Measurements from ENCODE around the gene MORC2.

MORC2 gene

DNA sequence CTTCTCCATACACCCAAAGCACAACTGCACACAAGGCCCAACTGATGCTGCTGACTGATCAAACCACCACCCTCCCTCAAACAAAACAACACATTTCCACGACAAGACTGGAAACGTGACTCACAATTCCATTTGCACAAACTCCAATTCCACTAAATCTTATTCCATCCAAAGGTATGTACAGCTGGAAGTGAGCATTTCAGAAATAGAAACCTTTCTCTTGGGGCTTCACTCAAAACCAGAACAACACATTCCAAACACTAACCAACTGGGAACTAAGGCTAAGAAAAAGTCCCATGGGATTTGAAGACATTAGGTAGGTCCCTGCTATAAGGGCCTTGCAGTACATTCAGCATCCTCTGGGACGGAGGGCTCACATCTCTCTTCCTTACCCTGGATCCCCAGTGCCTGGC lies 19.6 kb downstream of the MORC2 start:
- DNase-seq = no peak

- DNase-seq = peak in 1 of 2 experiments; percentile 21
Measured at GRCh38 chr22:30947816-30948454, 20.6 kb downstream of the MORC2 start.

DNA sequence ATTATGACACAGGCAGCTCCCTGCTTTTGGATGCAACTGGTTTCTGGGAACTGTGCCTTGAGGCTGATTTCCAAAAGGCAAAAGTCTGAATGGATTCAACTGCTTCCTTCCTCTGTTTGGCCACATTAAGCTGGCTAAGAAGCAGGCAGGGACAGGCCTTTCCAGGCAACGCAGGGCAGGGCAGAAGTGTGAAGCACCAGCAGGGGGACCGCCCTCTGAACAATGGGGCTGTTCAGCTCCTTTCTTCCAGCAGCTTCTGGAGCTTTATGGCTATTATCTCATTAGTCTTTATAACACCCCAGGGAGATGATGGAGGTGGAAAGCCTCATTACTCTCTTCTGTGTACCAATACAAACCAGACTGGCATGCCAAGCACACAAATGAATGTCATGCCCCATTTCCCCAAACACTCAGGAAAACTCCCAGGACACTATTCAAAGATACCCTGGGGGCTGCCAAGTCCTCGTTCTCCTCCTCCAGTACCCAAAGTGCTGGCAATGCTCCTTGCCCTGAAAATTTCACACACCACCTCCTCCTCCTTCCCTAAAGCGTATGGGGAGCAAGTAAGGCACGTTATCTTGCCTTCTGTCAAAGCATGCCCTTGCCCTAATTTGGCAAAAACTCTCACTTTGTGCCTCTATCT lies 21.3 kb downstream of the MORC2 start:
- DNase-seq = no peak

GRCh38 chr22:30946354-30946753 lies 22.2 kb downstream of the MORC2 start:
- DNase-seq = no peak

GRCh38 chr22:30945653-30946052 lies 22.9 kb downstream of the MORC2 start:
- DNase-seq = no peak

DNA sequence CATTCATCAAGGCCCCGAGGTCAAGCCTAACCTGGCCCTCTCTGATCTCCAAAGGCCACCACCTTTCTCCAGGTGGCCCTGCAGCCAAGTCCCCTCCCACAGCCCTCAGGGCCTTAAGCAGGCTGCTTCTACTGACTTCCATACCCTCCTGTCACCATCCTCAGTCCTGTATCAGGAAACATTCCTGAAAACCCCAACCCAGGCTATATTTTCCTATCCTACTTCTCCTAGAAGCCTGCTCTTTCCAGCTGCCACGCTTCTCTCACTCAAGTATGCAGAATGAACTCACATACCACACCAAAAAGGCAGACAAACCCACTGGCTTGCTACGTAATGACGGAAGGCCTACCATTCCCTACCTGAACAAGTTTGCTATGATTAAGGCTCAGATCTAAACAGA lies 23.6 kb downstream of the MORC2 start:
- no peak for DNase-seq

DNA sequence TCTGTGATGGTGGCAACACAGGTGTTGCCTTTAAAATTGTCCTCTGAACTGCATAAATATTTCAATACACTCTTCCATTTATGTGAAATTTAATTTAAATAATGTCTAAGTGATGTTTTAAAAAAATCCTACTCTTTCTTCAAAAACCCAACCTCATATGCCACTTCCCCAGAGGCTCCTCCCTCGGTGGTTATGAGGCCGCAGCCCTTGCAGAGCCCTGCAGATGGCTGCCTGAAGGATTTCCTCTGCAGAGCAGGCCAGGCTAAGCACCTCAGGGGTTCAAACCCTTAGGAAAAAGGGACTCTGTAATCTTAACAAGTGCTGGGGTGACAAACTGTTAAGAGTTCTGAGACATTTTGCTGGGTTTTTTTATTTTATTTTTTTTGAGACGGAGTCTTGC lies 25.2 kb downstream of the MORC2 start:
- no peak for DNase-seq

- DNase-seq = no peak
Measured at GRCh38 chr22:30941363-30941740, 27.2 kb downstream of the MORC2 start.

DNA sequence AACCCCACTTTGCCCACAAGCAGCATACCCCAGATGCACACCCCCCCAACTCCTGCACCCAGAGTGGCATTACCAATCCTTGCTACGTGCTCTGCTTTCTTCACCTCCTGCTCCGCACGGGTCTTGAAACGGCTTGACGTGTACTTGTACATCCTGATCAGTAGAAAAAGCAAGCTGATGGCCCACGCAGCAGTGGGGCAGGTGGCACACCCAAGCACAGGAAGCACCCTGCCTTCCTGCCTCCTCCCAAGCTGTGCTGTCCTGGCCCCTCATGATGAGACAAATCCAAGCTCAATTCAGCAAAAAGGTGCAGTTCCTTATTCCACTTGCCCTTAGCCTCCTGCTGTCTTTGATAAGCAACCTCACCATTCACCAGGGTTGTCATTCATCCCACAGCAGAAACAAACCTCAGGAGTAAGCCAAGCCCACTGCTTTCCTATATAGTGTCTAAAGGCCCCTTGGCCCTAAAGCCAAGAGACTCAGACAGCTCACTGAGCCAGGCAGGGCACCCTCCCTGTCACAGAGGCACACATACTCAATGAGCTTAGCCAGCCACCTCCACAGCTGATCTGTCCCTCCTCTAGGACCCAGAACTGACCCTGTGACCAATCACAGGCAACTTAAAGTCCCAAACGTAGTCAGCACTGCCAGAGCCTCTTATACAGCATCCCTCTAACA lies 27.8 kb downstream of the MORC2 start:
- DNase-seq = no peak

DNA sequence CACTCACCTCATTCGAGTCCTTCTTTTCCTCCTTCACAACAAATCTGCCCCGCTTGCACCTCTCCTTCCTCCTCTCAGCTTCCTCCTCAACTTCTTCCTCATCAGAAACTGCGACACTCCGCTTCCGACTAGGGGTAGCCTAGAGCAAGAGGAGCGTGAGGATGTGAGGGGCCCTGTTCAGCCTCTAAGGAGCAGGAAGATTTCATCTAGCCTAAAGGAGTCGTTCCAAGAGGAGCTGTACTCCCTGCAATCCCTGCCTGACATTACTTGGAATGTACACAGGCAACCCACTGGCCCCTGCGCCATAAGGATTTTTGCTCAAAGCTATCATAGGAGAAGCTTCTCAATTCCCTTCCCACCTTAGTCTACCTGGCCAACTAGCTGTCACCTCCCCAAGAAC lies 34.5 kb downstream of the MORC2 start:
- no peak for DNase-seq

GRCh38 chr22:30933457-30933856 lies 35.1 kb downstream of the MORC2 start:
- DNase-seq = no peak

GRCh38 chr22:30932661-30933060 lies 35.9 kb downstream of the MORC2 start:
- no peak for DNase-seq

DNA sequence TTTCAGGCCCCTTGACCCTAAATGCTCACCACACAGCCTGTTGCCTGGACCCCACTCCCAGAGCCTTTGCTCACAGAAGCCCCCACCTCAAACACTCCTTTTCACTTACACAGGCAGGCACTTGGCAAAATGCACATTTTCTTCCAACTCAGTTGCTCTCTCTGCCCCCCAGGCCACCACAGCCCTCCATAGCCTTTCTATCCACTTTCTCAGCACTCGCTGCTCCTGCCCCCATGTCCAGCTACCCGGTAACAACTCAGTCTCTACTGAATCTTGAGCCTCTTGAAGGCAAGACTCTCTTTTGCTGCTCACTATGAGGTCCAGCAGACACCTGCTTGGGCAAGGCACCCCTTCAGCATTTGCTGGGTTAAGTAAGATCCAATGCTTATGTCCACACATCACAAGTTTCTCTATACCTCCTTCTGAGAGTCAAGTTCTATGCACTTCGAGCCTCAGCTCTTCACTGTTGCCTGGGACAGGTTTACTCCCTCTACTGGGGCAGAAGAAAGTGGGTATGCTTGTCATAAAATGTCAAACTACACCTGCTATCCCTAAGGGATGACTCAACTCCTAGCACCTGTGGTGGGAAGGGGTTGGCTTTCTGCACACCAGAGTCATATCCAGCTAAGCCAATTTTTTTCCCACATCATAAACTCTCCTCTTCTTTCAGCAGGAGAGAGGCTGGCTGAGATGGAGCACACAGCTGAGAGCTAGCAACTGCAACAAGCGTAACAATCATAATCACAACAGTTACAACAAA lies 36.9 kb downstream of the MORC2 start:
- no peak for DNase-seq

DNA sequence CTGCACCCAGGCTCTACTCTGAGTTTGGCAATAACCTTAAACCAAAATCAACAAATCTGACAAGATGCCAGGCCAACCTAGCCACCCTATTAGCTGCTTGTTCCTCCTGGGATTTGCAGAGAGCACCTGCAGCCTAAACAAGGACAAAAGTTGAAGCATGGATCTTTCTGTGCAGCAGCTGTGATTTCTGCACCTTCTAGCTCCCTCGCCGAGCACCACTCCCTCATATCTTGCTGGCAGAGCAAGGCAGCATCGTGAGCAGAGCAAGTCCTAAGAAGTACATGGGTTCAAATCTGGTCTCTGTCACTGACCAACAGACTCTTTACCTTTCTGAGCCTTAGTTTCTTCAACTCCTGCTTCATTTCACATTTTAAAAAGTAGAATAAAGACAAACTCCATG lies 38.3 kb downstream of the MORC2 start:
- no peak for DNase-seq

DNA sequence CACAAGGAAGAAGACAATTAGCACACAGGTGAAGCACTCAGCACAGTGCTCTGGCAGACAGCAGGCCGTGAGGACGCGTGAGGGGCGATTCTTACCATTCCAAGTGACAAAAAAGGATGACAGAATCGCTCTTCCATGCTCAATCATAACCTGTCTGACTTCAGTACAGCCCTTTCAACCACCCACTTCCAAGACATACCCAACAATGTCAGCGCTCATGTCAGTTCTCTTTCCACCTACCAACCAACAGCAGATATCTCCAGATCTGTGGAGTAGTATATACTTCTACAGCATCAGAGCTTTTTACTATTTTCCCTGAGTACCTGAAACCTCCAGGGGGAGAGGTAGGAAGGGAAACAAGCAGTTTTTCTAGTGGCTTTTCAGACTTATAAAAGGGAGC lies 40.2 kb downstream of the MORC2 start:
- no peak for DNase-seq

DNA sequence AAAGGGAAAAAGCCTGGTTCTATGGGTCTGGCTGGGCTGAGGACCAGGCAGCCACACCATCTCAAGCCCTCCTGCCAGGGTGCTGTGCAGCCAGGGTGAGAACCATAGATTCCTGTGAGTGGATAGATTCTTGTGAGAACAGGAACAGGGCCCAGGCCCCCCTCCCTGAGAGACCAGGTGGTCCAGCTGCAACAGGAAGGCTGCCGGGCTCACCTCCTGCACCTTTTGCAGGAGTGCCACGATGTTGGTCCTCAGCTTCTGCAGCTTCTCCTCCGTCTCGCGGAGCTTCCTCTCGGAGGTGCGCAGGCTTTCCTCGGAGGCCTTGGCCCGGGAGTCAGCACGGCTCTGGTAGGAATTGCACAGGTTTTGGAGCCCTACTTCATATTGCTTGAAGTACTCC lies 40.8 kb downstream of the MORC2 start:
- DNase-seq = no peak

DNA sequence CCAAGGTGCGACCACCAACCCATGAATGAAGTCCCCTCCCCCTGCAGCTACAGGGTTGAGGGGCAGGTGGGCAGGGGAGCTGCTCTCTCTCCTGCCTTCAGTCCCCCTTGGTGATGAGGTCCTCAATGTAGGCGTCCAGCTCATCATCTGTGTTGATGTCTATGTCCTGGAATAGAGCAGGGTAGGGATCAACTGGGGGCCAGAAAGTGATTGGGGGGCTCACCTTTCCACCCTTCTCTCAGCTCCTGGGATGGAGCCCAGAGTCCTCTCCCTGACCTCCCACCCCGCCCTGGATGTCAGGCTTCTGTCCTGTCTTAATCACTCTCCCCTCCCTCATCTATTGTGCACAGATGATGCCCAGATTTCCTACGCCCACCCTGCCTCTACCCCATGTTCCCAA lies 41.9 kb downstream of the MORC2 start:
- no peak for DNase-seq

DNA sequence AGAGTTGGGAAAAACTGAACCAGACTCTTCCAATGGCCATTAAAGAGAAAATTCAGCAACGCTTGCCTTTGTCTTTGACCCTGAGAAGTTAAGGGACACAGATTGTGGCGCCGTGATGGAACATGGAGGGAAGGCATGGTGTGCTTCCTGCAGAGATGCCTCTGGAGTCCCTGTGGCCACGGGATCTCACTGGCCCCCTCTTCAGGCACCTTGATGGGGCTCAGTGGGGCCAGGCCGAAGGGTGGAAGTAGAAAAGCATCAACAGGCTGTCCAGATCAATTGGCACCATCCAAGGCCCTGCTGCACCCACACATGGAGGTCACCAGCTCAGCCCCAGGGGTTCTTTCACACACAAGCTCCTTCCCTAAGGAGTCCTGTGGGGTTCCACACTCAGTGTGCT lies 42.9 kb downstream of the MORC2 start:
- no peak for DNase-seq

- no peak for DNase-seq
Measured at GRCh38 chr22:30923168-30923900, 45.2 kb downstream of the MORC2 start.

DNA sequence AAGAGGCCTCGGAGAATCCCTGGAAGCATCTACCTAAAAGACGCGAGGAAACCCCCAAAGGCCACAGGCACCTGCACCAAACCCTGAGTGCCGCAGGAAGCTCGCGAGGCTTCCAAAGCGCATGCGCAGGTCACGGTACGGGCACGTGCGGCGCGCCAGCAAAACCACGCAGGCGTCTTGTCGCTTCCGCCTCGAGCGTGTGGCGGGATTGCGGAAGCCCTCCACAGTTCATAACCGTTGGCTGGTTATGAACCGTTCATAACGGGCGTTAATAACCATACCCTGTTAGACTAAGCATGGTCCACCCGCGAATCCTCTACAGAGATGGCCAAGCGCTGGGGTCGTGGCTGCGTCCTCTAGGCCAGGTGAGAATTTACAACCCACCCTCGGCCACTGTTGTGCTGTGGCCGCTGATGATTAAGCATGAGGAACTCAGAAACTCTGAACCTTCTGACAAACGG lies 46.4 kb downstream of the MORC2 start:
- DNase-seq = peak in 1 of 2 experiments; percentile 11

- peak; percentile 24 to 54 for DNase-seq
Measured at GRCh38 chr22:30921108-30921507, 47.5 kb downstream of the MORC2 start.

GRCh38 chr22:30920407-30920806 lies 48.2 kb downstream of the MORC2 start:
- peak; percentile 12 to 62 for DNase-seq

DNA sequence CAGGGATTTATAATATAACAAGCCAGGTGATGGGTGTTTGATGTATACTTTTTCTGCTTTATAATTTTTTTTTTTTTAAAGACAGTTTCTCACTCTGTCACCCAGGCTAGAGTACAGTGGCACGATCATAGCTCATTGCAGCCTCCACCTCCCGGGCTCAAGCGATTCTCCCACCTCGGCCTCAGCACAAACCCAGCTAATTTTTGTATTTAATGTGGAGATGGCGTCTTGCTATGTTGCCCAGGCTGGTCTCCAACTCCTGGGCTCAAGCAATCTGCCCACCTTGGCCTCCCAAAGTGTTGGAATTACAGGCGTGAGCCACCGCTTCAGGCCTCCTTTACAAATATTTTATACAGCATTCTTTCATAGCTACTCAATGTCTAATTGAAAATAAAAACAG lies 48.6 kb downstream of the MORC2 start:
- no peak for DNase-seq

Measured in NCI-H524 (cell line).